ENCODE measurements around the gene NRXN2.

Gene NRXN2

DNA sequence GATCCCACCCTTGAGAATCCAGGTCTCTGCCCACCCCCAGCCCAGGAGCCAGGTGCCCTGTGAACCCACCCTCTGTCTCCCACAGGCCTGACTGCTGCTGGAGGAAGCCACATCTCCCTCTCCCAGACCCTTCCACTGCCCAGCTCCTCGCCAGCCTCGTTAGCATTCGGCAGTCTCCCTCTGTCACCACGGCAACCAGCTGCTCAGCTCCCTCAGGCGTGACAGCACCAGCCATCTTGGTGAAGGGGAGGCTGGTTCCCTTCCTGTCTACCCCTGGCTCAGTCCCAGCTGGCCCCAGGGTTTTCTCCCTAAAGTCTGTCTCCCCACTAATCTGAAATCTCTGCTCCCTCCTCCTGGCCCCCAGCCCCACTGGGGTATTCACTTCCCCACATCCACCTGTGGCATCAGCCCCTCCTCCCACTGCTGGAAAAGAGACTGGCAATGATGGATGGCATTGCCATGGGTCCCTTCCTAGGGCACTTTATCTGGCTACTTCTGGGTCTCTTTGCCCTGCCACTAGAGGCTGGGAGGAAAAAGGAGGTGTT is 28.1 kb downstream of the NRXN2 start:
- no peak for DNase-seq

DNA sequence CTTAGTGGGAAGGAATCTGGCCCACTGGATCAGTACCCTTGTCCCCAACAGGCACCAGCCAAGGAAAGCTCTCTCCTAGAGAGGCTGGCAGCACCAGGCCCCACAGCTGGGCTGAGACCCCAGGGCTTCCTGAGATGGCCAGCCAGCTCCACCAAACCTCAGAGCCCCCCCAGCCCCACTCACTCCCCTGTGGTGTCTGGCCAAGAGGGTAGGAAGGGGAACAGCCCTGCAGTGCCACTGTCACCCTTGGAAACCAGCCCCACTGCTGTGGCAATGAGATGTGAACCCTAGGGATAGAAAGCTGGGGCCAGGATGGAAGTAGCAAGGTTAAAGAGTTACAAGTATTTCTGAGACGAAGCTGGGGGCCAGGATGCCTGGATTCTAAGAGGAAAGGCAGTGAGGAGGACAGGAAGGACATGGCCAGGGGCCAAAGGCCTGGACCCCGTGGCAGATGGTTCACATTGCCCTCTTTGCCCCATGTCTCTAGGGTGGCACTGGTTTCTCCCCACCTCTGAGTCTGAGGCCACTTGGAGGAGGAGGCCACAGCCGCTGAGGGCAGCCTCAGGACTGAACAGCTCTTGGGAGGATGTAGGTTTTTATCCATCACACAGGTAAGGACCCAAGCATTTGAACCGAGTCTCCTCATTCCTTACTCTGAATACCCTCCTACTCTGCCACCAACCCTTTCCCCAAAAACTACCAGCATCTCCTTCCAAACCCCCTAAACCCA is 28.8 kb downstream of the NRXN2 start:
- no peak for DNase-seq

DNA sequence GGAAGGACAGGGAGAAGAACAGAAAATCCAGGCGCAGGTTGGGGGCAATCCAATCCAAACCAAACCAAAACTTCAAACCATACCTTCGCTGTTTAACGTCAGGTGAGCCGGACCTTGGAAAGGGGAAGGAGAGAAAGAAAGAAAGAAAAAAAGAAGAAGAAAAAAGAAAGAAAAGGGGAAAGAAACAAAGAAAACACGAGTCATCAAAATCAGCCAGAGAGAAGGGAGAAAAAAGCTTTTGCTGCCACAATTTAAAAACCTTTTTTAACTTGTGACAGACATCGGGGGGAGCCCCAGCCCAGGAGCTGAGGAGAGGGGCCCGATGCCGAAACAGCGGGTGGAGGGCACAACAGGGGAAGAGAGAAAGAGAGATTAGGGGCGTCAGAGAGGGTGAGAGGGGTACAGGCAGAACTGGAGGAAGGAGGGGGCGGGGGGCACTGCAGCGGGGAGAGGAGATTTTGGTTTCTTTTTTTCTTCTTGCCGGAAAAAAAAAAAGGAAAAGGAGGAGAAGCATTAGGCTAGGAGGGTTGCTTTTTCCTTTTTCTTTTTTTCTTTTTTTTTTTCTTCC is 30.1 kb downstream of the NRXN2 start:
- DNase-seq: peak; percentile 4

DNA sequence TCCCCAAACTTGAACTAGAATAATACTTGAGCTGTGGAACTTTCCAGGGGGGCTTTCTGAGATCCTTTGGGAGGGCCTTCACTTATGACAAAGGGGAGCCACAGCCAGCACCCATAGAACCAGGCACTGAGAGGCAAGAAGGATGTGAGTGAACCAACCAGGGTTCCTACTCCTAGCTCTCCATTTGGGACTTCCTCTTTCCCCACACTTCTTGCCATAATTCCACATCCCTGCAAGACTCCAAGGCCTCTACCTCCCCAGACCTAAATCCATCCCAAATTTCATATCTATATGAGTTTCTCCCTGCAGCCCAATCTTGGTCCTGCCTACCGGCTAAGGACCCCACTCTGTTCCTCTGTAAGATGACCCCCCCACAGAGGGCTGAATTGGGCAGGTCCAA is 31.5 kb downstream of the NRXN2 start:
- no peak for DNase-seq

DNA sequence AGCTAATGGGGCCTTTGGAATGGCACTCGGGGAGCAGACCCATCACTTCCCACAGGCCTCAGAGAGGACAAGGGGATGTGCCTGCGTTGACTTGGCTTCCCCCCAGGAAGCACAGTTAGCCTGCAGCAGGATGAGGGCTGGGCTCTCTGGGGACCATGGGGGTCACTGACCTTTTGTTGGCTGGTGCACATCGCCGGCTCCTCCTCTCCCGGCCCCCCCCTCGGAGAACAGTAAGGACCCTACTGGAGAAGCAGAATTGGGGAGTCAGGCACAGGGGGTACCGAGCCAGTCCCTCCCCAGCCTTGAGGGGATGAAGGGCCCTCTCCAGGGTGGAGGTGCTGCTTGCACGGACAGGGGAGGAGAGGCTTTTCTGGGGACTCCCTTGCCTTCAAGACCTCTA is 32.8 kb downstream of the NRXN2 start:
- DNase-seq: no peak

DNA sequence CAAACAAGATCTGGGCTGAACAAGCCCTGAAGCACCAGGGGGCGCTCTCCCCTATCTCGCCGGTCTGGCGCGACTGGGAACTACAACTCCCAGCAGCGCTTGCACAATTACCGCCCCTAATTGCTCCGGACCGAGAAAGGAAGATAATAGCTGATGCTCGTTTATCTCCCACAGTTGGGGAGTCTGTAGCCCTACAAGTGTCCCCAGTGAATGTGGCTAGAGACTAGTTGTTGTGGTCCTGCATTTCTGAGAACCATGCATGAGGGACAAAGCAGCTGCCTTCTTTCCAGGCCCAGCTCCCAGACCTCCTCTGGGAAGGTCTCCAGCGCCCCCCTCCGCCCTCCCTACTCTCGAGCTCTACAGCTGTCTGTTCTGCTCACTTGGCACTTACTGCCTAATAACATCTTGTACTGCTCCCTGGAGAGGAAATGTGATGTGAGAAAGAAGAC is 34.4 kb downstream of the NRXN2 start:
- peak; percentile 95 for DNase-seq

DNA sequence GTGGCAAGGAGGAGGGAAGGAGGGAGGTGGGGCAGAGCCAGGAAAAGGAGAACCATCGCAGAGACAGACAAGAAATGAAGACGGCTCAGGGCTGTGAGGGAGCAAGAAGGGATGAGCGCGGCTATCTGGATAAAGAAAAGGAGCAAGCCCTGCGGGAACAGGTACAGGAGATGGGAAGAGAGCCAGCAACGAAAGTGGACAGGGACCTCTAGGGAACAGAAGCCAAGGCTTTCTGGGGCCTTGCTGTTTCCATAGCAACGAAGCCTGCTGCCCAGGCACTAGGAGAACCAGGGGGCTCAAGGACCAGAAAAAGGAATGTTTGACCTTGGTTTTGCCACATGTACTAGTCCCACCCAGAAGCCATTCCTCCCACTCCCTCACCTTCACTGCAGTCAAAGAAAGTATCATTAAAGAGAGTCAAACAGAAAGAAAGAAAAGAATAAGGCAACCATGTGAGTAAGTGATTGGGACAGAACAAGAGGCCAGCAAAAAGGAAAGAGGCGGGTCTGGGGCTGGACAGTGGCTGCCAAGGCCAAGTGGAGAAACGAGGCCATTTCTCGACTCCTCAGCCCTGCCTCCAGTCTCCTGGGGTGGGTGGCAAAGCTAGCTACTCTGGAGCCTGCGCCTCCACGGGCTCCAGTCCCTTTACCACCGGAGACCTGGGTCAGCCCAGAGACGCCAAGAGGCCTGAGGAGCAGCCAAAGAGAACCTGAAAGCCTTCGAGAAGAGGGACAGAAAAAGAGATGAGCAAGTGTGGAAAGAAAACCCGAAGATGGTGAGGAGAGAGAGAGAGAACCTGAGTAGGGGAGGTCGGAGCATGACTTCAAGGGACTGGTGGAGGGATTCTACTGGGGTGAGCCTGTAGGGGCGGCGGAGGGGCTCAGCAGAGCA is 35.1 kb downstream of the NRXN2 start:
- no peak for DNase-seq

DNA sequence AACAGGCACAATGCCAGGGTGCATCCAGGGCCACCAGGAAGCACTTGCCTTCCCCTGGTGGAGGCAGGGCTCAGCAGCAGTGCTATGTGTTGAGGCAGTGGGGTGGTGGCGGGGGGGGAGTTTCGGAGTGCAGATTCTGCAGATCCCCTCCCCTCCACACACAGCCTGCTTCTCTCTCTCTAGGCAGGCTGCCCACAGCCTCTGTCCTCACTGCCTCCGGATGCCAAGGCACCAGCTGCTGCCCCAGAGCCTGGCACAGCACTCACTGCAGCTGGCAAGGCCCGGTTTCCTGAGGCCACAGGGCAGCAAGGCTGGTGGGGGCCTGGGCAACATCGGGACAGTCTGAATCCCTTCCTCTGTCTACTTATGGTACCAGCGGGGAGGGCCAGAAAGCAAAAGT is 35.8 kb downstream of the NRXN2 start:
- DNase-seq: no peak

DNA sequence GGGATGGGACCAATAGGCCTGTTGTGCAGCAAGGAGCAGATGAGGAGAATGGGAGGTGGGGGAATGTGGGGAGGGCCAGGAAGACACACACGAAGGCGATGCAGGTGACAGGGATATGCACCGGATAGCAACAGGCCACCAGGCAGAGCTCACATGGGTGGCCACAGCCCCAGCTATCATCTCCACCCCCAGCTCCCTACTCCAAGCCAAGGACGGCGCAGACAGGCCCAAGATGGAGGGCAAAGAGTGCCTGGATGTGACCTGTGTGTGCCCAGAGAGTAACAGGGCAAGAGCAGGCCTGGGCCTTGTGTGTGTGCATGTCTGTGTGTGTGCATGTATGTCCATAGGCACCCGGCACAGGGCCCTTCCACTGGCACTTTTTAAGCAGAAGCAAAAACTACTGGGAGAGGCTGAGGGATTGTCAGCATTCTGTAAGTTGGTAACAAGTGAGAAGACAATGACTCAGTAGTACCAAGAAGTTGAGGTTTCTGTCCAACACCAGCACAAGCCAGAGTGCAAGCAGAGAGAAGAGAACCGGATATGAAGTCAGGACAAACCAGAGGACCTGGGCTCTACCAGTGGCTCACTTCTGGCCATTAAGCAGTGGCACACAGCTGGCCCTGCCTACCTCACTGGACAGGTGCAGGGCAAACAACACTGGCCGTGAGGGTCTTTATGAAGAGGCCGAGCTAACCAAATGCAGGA is 36.4 kb downstream of the NRXN2 start:
- no peak for DNase-seq

DNA sequence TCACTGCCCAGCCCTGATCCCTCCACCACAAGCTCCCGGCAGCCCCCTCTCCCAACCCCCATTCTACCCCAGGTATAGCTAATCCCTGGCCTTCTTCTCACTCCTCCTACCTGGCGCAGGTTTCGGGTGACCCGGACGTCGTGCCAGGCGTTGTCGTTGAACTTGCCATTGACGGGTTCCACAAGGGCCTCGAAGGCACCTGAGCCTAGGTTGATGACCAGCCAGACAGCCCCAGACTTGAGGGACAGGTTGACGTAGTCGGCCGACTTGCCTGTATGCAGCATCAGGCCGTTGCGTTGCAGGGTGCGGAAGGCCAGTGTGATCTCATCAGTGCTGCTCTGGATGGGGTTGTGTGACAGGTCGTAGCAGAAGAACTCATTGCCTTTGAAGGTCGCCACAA is 37.5 kb downstream of the NRXN2 start:
- DNase-seq: no peak

DNA sequence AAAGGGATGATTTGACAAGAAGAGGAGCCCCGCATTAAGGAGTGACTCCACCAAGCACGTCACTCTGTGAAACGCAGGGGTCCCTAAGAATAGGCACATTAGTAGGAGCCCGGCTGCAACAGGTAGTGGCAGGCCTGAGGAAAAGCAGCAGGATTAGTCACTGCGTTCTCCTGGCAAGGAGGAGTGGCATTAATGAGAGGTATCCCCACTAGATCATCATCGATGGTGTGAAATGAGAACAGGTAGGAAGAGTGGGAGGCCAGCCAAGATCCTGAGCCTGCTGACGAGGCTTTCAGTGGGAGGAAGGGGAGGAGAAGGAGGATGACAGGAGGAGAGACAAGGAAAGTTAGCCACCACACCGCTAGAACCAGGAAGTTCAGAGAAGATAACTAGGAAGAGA is 38.6 kb downstream of the NRXN2 start:
- DNase-seq: no peak

DNA sequence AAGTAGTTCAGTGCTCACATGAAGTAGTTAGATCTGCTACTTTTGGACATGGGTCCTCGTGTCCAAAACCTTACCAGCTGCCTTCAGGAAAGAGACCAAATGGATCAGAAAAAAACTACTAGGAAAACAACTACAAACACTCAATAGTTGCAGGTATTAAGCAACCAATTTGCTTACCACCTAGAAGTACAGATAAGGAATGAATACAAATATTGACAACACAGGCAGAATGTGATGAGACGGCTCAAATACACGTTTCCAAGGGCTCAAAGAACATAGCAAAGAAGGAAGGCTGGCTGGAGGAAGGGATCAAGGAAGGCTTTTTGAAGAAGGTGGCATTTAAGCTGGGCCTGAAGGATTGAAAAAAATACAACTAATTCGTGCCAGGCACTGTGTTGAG is 41.8 kb downstream of the NRXN2 start:
- no peak for DNase-seq

DNA sequence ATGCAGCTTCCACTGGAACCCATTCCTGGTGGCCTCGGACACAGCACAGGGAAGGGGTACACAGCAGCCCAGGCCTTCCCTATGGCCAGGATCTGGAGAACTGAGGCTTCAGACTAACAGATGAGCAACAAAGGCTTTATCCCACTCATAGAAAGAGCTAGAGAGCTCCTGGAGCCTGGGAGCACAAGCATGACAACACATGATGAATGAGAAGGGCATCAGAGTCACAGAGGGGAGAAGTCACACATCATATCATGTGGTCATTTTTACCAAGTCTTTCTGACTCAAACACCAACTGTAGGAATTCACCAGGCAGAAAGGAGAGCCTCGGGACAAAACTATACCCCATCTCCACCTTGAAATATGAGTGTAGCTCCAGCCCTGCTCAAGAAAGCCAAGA is 43.2 kb downstream of the NRXN2 start:
- no peak for DNase-seq

DNA sequence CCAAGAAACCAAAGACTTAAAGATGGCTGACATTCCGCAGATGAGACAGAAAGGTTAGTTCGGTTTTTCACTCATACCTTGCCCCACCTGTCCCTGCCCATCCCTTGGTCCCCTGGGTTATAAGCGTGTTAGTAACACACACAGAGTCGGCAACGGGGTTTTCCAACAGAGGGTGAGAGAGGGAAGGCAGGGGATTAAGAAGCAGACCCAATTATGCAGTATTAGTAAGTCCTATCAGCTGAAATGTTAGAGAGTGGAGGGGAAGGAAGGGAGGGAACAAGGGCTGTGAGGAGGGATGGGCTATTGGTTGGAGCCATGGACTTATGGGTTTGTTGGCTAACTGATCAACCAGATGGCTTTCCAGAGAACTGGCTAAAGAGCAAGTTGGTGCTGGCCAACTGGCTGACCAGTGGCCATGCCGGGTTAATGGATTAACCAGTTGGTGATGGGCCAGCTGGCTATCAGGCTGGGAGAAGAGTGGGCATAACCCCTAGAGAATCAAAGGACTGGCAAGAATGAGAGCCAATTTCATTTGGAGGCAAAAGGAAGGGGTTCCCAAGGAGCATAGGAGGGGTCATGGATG is 45.5 kb downstream of the NRXN2 start:
- no peak for DNase-seq

DNA sequence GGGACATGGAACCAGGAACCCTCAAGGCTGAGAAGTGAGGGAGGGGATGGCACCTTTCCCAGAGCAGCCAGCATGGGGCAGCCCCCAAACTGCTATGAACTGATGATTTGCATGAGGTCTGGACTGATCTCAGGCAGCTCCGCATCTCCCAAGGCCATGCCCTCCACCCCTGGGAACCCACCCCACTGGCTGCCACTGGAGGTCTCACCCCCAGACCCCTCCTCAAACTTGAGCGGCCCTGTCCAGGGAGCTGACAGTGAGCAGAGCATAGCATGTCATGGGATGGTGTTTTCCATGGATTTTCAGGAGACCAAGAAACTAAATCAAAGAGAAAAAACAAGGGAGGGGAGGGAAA is 46.8 kb downstream of the NRXN2 start:
- DNase-seq: no peak

DNA sequence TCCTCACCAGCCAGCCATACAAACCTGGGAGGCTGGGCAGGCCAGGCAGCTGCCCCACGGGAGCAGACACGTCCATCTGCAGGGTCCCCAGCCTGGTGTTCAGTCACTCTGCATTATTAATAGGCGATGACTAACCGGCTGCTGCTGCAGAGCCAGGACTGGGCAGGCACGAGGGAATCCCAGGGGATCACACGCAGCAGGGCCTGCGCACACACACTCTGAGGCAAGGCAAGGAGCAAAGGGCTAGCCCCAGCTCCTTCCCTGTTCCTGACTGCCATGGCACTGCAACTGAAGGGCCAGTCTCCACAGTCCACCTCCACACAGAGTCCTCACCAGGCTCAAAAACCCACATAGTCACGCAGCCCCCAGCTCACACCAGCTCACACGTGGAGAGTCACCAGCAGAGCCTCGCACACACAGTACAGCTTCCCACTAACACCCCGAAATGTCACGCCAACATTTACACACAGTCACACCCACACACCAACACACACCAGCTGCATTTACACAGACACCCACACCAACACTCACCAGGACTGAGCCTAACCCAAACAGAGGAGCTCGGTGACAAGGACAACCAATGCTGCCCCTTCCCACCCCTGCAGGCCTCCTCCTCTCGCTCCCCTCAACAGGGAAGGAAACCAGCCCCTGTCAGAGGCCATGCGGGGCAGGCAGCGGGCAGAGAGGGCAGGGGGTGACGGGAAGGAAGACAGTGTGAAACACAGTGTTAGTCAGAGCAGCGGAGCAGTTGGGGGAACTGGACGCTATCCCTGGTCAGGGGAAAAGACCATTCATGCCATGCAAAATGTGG is 47.3 kb downstream of the NRXN2 start:
- no peak for DNase-seq

DNA sequence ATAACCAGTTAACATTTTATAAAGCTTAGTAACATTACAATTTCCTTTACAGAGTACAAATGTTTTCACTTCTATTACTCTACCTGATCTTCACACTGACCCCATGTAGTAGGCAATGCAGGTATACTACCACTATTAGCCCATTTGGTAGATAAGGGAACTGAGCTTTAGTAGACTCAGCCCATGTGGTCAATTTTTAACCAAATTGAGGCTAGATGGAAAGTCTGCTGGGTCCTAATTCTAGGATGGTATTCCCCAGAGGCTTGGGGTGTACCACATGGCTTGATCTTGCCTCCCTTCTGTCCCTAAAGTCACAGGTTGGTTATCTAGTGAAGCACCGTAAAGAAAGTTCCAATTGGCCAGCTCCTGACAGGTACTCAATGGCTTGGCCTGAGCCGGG is 48.2 kb downstream of the NRXN2 start:
- no peak for DNase-seq

DNA sequence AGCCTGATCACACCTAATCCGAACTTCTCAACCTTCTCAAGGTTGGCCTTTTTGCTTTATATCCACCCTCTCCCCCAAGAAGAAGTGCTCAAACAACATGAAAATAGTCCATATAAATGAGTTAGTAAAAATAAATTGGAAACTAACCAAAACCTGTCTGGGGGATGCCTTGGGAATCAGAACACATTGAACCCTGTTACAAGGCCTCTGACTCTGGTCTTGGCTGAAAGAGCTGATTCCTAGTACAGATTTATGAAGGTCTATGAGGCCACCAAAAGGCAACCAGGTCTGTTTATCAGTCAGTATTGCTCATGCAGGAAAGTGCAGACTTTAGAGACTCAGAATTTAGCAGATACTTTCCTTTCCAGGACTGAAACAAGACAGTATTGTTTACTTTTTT is 49.7 kb downstream of the NRXN2 start:
- DNase-seq: no peak

DNA sequence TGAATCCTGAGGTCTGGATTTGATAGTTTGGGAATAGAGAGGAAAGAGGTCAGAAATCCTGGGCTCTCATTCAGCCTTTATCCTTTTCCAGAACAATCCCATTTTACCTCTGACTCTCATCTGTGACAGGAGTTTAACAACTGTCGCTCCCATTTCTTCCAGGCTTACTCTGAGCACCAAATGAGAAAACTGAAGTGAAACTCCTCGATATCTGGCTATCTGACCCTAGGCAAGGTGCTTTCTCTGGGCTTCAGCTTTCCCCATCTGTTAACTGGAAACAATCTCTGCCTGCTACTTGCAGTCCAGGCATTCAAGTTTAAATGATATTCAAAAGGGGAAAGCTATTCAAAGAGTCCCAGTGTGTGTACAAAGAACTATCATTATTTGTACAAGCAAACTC is 50.1 kb downstream of the NRXN2 start:
- no peak for DNase-seq

DNA sequence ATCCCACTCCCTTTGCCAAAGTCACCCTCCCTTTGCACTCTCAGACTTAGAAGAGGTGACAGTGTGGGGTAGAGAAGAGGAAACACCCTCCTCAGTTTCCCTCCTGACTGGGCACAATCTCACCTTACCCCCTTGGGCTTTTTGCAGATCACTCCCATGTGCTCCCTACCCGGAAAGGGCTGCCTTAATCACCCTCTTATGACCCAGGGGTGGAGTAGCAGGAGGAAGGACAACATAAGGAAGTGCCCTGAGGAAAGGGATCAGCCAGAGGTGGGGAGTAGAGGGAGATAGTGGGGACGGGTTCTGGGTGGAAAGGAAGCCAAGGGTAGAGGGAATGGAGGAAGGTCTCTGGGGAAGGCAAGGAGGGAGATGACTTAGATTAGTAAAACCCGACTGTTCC is 52.0 kb downstream of the NRXN2 start:
- DNase-seq: no peak

DNA sequence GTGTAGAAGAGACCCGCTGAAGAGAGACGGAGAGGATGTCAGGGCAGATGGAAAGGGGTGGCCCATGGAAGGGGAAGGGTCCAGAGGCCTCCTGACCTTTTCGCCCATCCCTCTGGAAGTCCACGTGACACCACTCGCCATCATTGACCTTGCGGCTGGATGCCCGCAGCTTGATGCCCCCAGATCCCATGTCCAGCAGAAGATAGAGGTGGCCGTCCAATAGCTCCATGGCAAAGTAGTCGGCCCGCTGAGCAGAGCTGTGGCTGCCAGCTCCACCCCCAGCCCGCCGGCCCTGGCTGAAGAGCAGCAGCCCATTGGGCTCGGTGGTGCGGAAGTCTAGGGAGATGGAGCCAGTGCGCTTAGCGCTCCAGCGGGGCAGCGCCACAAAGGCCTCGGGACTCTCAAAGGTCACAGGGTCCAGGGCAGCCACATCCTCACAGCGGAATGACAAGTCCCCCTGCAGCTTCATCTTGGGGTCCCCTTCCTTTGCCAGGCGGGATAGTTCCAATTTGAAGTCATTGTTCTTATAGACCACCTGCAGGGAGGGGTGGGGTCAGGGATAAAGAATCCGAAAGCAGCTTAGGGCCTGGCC is 55.7 kb downstream of the NRXN2 start:
- no peak for DNase-seq

All from CD4-positive, alpha-beta T cell treated with Interleukin-6 for 4 hours (primary cell).